HS-27A (cell line): Measurements from ENCODE around the gene XYLT2.
"Not testable (repeated sequence)": the region's sequence is repeated elsewhere in the genome, so short reads cannot be mapped to it uniquely, and the experiment has no call there.

Experiments
- DNase-seq: peaks from one replicate; pipeline ENCODE4 v3.0.0-alpha.2; 2012; ENCODE audit warnings: low read depth, missing footprints

Gene XYLT2

DNA sequence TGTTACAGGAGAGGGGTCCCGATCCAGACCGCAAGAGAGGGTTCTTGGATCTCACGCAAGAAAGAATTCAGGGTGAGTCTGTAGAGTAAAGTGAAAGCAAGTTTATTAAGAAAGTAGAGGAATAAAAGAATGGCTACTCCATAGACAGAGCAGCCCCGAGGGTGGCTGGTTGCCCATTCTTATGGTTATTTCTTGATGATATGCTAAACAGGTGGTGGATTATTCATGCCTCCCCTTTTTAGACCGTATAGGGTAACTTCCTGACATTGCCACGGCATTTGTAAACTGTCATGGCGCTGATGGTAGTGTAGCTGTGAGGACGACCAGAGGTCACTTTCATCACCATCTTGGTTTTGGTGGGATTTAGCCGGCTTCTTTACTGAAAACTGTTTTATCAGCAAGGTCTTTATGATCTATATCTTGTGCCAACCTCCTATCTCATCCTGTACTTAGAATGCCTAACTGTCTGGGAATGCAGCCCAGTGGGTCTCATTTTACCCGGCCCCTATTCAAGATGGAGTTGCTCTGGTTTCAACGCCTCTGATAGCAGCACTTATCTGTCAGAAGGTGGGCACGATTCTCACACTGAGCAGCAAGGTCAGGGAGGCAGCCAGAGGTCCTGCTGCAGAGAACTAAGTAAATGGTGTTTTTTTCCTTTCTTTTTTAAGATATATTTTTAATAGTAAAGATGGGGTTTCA lies 26.5 kb upstream of the XYLT2 start:
- DNase-seq = no peak

DNA sequence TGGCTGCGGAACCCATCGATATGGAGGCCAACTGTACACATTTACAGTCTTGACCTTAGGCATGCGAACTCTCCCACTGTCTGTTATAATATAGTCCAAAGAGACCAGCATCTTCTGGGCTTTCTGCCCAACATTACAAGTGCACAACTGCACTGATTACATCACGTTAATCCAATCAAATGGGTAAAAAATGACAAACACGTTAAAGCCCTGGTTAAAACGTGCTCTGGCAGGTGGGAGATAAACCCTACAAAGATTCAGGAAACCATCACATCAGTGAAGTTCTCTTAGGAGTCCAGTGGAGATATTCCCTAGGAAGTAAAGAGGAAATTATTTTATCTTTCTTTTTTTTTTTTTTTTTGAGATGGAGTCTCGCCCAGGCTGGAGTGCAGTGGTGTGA lies 23.7 kb upstream of the XYLT2 start:
- no peak for DNase-seq

DNA sequence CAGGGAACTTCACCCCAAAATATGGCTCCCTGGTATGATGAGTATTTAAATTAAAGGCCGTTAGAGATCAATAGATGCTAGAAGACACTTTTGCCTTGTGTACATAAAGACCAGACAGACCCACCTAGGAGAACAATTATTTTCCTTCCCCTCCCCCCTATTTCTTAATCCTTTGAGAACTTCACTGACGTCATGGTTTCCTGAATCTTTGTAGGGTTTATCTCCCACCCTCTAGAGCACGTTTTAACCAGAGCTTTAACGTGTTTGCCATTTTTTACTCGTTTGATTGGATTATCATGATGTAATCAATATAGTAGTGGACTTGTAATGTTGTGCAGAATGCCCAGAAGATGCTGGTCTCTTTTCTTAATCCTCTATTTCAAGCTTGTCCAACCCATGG lies 22.9 kb upstream of the XYLT2 start:
- no peak for DNase-seq

DNA sequence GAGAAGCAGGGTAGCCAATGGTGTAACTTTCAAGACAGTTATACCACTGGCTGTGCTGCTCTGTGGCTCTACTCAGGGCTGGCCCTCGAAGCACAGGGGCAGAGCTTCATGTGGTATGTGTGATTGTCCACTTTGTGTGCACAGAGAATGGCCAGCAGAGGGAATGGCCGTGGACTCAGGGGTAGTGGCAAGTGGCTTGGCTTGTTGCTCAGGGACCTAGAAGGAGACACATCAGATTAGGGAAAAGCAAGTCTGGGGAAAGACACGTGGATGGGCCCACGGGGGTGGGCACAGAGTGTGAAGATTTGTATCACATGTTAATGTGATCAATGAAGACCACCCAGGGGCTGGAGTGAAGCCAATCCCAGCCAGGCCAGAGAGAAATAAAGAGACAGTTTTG lies 20.0 kb upstream of the XYLT2 start:
- no peak for DNase-seq

DNA sequence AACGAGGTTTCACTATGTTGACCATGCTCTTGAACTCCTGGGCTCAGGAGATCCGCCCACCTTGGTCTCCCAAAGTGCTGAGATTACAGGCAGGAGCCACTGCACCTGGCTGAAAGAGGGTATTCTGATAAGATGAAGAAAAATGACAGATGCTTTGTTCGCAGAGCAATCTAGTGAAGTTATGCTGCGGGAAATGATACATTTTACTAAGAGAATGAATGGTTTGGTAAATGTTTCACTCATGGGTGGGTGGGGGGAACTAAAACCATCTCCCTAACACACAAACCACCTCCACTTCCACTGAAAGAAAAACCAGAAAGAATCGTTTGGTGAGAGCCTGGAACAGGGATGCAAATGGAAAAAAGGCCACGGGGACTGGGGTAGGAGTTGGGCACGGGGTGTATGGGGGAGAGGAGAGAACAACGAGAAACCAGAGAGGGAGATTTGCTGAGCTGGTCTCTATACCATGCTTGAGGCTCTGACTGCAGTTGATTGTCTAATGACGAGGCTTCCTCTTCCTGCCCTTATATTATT lies 19.0 kb upstream of the XYLT2 start:
- DNase-seq = no peak

DNA sequence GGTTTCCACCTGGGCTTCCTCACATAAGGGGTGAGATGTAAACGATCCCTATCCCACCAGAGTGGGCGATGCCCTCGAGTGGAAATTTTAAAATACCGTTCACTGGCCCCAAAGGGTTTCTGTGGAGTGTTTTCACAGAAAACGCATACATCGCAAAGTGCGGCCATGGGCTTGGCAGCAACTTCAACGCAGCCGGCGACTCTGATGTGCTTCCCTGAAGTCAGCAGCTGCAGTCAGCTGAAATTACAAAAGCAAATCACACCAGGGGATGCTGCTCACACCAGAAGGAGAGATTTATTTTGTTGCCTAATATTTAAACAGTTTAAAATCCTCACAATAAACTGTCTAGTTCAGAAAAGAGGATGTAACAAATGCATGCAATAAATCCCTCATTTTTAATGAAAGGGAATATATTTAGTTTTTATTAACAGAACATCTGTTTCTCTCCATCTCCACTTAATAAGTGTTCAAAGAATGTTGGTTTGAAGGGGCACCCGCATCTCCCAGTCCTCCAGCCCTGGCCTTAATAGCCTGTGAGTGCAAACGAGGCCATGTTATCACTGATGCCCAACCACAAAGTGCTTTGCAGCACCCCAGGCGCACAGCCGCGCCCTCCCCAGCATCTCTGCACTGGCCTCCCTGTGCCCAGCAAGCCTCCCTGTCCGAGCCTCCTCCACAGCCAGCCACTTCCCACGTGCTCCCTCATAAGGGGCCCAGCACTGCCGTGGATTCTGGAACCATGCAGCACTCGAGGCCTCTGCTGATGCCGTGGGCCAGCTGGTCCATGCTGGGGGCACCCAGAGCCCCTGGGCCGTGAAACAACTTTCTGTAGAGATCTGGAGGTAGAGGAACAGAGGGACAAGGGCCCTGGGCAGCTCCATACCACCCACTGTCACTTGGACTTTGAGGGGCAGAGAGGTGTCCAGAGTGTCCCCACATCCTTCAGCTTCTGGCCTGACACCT lies 17.3 kb upstream of the XYLT2 start:
- DNase-seq = no peak

DNA sequence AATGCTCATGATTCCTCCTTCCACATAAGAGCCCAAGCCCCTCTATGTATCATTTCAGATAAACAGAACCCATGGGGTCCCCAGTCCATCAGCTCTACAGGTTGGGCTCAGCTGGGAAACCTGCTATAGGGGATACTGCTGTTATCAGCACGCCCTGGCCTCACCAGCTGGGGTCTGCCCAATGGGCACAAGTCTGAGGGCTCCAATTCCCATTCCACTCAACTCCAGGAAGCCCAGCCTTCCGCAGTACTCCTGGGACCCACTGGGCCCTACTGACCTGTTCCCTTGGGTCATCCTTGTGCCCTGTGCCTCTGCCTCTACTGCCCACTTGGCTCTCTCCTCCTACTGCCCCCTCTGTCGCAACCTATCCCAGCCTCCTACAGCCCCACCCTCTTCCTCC lies 16.2 kb upstream of the XYLT2 start:
- DNase-seq = no peak

DNA sequence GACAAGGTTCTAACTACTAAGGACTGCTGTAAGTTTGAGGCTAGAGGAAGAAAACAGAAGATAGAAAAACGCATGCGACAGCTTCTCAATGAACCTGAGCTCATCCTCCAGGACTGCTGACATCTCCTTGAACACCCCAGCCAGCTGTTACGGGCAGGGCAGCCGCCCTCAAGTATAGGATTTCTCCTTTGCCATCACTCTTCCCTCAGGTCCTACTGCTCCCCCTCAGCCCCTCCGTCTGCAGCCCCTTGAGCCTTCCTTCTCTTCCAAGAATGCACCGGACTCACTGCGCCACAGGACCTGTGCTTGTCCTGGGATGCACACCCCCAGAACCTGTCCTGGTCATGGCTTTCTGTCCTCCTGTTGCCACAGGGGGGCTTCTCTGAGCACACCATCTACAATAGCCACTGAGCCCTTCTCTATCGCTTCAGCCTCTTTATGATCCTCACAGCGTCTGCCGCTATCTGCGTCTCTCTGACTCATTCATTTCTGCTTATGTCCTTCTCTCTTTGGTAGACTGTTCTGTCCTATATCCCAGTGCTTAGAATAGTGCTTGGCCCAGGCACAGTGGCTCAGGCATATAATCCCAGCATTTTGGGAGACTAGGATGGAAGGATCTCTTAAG lies 15.7 kb upstream of the XYLT2 start:
- no peak for DNase-seq

DNA sequence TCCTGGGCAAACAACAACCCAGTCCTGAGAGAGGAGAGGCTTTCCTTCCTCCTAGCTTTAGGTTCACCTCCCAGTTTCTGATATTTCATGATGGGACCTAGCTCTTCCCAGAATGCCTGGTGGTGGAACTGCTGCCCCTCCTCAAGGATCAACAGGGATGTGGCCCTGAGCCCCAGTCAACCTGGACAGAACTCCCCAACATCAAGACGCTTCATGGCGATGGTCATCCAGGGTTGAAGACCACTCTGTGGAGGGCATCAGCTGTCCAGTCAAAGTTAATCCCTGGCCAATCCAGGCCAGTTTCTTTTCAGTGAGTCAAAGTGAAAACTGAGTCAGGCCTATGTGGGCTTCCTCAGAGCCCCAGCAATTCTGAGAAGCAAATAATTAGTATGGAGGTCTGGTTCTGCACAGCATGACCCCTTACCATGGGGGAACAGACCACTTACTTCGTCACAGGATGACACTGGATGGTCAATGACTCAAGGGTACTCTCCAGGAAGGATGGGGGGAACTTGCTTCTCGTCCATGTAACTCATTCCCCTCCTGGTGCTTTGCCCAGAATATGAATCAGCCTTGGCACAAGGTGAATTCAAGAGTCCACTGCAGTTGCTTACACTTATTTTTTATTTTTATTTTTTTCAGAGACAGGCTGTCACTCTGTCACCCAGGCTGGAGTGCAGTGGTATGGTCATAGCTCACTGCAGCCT lies 14.7 kb upstream of the XYLT2 start:
- DNase-seq = no peak

DNA sequence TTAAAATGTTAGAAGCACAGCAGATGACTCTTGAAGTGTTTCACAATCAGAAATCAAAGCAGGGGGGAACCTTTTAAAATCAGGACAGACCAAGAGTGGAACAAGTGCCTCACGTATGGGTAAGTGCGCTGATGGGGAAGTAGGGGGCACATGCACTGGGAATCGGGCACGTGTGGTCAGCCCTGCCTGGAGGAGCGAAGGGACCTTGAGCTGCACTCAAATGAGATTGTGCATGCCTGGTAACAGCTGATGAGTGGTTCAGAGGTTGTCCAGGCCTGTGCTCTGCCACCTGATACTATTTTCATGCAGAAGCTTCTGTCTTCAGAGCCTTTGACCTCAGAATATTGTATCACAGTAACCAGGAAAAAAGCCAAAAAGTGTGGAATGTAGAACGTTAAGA lies 13.7 kb upstream of the XYLT2 start:
- DNase-seq = no peak

DNA sequence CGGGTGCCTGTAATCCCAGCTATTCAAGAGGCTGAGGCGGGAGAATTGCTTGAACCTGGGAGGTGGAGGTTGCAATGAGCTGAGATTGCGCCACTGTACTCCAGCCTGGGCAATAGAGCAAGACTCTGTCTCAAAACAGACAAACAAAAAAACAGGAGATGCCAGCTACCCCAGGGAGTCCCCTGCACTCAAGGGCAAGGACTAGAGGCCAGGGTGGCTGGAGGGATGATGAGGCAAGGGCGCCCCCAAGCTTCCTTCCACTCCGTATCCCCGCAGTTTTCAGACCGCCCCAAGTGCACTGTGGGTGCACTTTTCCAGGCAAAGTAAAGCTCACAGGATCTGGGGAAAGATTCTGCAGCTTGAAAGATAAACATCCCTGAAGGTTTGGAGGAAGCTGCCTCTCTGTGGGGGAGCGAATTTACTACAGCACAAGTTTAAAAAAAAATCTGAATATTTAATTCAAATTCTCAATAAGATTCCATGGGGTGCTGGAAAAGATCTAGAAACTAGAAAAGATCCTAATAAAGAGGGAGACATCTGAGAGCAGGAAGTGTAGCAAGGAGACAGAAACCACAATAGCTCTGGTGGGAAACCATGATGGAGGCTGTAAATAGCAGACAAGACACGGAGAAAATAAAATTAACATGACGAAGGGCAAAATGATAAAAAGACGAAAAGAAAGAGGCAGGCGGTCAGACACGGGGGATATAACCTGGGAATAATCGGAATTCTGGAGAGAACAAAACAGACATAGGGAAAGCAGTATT lies 12.5 kb upstream of the XYLT2 start:
- not testable (repeated sequence) for DNase-seq

DNA sequence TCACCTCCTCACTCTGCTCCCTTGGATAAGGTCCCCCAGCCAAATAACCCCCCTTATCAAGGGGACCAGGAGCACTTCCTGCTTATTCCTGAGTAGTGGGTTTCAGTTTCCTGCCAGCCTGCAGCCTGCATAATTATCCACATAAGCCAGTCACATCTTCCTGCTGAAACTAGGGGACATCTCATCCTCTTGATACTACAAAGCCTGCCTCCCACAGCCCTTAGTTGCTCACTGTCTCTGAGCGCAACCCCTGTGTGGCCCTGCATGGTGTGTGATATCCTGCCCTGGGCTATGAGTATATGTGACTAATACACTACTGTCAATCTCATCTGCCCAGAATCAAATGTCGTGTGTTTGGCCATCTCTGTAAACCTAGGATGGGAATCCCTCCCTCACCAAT lies 8.0 kb upstream of the XYLT2 start:
- DNase-seq = no peak

DNA sequence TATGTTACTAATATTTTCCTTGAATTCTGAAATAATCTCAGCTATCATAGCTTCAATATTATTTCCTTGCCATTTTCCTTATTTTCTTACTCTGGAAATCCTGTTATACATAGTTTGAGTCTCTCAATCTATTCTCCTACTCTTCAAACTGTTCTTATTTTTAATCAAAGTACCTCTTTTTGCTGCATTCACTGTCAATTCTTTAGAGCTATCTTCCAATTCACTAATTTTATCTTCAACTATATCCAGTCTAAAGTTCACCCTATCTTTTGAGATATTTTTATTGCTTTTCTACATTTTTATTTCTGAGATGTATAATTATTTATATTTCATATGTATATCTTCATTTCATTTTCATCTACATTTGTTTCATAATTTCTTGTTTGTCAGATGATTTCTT lies 7.3 kb upstream of the XYLT2 start:
- DNase-seq = no peak

DNA sequence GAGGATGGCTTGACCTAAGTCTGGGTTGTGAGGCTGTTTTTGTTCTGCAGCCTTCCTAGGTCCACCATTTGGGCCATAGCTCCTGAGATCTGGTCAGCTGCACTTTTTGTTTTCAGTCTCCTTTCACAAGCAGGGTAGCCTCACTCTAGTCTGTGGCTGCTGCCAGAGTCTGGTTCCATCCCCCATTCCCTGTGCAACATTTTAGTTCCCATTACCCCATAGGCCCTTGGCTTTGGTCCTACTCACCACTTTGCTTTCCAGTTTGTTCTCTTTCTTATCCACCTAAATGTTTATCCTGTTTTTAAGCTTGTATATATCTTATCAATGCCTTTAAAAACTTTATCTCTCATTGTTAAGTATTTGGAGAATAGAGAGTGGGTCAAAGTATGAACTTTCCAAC lies 6.5 kb upstream of the XYLT2 start:
- DNase-seq = no peak

DNA sequence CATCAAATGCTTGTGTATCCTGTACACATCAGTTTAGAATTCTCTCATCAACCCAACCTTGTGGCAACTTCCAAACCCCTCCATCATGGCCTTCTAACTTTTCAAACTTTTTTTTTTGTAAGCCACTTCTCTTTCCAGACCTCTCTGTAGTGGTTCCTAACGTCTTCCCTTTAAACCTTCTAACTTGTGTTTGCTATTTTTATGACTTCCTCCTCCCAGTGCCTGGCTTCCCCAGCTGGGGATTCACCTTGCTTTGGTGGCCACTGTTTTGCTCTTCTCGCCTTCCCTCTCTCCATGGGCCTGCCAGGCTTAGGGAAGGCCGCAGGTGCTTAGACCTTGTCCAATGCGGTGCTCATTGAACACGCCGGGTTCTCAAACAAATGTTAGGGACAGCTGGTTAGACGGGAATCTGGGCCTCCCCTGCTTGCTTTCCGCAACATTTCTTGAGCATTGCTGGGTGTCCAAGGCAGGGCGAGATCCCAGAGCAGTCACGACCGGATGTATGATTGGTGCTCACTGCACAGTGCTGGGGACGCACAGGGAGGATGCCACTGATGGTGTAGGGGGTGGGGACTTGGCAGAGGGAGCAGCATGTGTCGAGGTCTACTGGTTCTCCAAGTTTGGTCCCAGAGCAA lies 1.1 kb upstream of the XYLT2 start:
- no peak for DNase-seq

DNA sequence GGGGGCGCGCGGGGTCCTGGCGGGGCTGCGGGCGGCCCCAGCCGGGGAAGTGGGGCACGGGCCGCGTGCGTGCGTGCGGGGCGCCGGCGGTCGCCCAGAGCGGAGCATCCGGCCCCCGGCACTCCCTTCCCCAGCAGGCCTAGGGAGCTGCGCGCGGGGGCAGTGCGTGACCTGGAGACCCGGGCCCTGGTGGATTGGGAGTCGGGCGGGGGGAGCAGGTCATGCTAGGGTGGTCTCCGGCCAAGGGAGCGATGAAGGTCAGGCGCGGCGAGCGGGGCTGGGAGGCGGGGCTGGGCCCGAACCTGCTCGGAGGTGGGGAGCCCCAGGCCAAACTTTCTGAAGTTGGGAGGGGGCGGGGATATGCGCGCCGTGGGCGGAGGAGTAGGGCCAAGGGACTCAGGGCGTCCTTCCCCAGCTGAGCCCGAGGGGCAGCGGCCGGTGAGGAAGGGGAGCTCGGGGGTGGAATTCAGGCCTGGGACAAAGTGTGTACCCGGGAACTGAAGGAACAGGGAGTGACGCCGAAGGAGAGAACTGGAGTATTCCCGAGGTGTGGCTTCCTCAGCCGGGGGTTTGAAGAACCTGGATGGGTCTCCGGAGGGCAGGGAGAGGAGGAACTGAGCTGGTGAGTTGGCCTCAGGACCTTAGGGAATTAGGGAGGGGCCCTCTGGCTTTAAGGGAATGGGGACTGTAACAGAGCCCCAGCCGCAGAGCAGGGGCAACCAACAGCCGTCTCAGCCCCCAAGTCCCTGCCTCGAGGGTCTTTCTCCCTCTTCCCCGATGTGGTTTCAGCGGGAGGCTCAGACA lies 589 bp downstream of the XYLT2 start:
- DNase-seq = no peak

DNA sequence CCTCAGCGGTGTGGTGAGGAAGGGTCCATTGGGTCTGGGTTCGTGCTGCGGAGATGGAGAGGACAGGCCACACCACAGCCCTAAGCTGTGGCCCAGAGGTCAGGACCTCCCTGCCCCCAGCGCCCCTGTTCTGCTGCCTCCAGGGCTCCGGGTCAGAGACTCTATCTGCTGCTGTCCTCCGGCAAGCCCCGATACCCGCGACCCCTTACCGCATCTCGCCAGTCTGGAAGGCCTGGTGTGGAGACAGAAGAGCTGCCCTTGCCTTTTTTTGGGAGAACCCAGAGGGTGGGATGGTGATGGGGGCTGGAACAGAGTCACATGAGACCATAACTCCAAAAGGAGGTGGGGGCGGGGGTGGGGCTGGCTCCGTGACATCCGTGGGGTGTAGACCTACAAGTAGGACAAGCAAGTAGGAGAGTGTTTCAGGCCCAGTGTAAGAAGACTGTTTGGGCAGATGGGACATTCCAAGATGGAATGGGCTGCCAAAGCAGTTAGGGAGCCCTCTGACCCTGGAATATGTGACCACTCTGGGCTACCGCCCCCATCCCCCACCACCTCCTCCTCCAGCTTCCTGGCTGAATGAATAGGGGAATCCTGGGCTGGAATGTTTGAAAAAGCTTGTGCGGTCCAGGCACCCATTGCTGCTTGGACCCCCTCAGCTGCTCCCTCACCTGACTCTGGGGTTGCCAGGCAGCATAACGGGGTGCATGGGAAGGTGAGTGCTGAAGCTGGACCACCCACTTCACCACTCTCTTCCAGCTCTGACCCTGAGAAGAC lies 1.4 kb downstream of the XYLT2 start:
- no peak for DNase-seq

DNA sequence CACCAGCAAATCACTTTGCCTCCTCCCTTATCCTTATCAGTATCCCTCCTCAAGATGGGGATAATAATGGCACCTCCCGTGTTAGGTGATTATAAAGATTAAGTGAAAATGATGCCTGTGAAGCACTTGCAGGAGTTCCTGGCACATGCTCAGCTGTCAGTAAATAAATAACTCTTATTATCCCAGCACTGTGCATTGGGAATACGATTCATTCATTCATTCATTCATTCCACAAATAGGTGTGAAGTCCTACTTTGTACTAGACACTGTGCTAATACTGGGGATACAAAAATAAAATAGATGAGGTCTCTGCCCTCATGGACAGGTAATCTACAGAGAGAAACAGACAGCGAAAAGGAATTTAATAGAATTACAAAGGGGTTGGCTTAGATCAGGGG lies 2.0 kb downstream of the XYLT2 start:
- no peak for DNase-seq
